ENCODE measurements around the gene PSMD10.

The PSMD10 gene

GRCh38 chrX:108081110-108081509 lies 10.2 kb downstream of the PSMD10 start:
- intact Hi-C loops (cut with DNase I): no loop called here
- no peak for DNase-seq

GRCh38 chrX:108072746-108073145 lies 18.6 kb downstream of the PSMD10 start:
- DNase-seq: no peak
- intact Hi-C loops (cut with DNase I): no loop called here

GRCh38 chrX:108071578-108071977 lies 19.8 kb downstream of the PSMD10 start:
- intact Hi-C loops (cut with DNase I): no loop called here
- DNase-seq: no peak

GRCh38 chrX:108070891-108071290 lies 20.5 kb downstream of the PSMD10 start:
- no peak for DNase-seq
- intact Hi-C loops (cut with DNase I): no loop called here

GRCh38 chrX:108068121-108068520 lies 23.2 kb downstream of the PSMD10 start:
- intact Hi-C loops (cut with DNase I): no loop called here
- DNase-seq: no peak

- intact Hi-C loops (cut with DNase I): no loop called here
- DNase-seq: no peak
These were observed 26.7 kb downstream of the PSMD10 start for GRCh38 chrX:108064613-108065012.

- intact Hi-C loops (cut with DNase I): no loop called here
- DNase-seq: no peak
These were observed 27.3 kb downstream of the PSMD10 start for GRCh38 chrX:108064001-108064400.

- intact Hi-C loops (cut with DNase I): no loop called here
These were observed 31.5 kb downstream of the PSMD10 start for GRCh38 chrX:108059801-108060200.

GRCh38 chrX:108055546-108055945 lies 35.8 kb downstream of the PSMD10 start:
- intact Hi-C loops (cut with DNase I): no loop called here
- DNase-seq: no peak

More at GRCh38 chrX:108059801-108060200, 31.5 kb downstream of the PSMD10 start:
- DNase-seq: no peak

GRCh38 chrX:108053218-108053617 lies 38.1 kb downstream of the PSMD10 start:
- intact Hi-C loops (cut with DNase I): no loop called here
- no peak for DNase-seq

- no peak for DNase-seq
- intact Hi-C loops (cut with DNase I): no loop called here
These were observed 41.7 kb downstream of the PSMD10 start for GRCh38 chrX:108049649-108050048.

GRCh38 chrX:108044554-108045256 lies 46.6 kb downstream of the PSMD10 start, which contains the start of gene VSIG1:
Gene VSIG1, plus strand, starts transcription at chrX:108045065. Its CDS starts 66 bp downstream, at chrX:108045131.
- DNase-seq: no peak
- intact Hi-C loops (cut with DNase I): no loop called here

- intact Hi-C loops (cut with DNase I): no loop called here
- DNase-seq: no peak
These were observed 54.9 kb downstream of the PSMD10 start for GRCh38 chrX:108036298-108036973.

- intact Hi-C loops (cut with DNase I): no loop called here
- no peak for DNase-seq
These were observed 56.6 kb downstream of the PSMD10 start for GRCh38 chrX:108034725-108035124.

All from posterior cingulate gyrus (tissue), 11 donors.